ENCODE data around the gene SPANXN2.
"Not testable (repeated sequence)": the region's sequence is repeated elsewhere in the genome, so short reads cannot be mapped to it uniquely, and the experiment has no call there.

SPANXN2 gene, protein sequence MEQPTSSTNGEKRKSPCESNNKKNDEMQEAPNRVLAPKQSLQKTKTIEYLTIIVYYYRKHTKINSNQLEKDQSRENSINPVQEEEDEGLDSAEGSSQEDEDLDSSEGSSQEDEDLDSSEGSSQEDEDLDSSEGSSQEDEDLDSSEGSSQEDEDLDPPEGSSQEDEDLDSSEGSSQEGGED

DNA sequence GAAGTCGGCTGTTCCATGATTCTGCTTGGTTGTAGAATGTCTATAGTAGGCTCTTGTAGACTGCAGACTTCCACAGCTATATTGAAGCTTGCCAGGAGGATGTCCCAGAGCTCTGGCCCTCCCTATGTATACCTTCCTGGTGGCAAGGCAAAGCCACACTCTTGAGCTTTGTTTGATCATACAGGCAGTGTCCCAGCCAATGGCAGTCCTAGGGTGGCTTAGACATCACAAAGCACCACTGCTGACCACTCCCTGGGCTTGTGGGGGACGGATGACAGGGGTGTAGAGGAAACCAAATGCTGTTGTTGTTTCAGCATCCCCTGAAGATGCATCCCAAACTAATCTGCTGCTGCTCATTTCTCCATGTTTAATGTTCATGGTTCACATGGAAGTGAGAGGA, at the start of gene SPANXN2:
SPANXN2 (minus strand) TSS at position 101 of the 400 bp plus-strand sequence; CDS start at position 17, 84 bp downstream.
- not testable (repeated sequence) for H3K27me3 ChIP-seq (ENCODE audit: low read depth, low read length); H3K36me3 ChIP-seq (replicated peaks; ENCODE audit: low read depth, low read length); H3K4me1 ChIP-seq (ENCODE audit: low read length); H3K4me3 ChIP-seq (ENCODE audit: low read length); H4K20me1 ChIP-seq (ENCODE audit: insufficient read depth, low read length); H3K4me2 ChIP-seq (ENCODE audit: low read length); H2AFZ ChIP-seq (ENCODE audit: low read depth, low read length); H3K9me3 ChIP-seq (ENCODE audit: insufficient read depth, low read length); H3K79me2 ChIP-seq (ENCODE audit: low read length); H3K27ac ChIP-seq (ENCODE audit: low read length); H3K9ac ChIP-seq (ENCODE audit: low read length)

DNA sequence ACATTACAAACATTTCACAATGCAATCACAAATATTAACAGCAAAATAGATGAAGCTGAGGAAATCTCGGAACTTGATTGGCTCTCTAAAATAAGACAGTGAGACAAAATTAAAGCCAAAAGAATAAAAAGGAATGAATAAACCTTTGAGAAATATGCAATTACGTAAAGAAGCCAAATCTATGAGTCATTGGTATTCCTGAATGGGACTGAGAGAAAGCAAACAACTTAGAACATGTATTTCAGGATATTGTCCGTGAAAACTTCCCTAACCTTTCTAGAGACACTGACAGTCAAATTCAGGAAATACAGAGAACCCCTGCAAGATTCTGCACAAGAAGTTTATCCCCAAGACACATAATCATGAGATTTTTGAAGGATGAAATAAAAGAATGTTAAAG, 48.4 kb upstream of the SPANXN2 start:
- TF ChIP-seq EZH2phosphoT487 (IDR thresholded peaks at IDR 0.05; ENCODE audit: low read depth), result no peak
- TF ChIP-seq, protein P1, sequence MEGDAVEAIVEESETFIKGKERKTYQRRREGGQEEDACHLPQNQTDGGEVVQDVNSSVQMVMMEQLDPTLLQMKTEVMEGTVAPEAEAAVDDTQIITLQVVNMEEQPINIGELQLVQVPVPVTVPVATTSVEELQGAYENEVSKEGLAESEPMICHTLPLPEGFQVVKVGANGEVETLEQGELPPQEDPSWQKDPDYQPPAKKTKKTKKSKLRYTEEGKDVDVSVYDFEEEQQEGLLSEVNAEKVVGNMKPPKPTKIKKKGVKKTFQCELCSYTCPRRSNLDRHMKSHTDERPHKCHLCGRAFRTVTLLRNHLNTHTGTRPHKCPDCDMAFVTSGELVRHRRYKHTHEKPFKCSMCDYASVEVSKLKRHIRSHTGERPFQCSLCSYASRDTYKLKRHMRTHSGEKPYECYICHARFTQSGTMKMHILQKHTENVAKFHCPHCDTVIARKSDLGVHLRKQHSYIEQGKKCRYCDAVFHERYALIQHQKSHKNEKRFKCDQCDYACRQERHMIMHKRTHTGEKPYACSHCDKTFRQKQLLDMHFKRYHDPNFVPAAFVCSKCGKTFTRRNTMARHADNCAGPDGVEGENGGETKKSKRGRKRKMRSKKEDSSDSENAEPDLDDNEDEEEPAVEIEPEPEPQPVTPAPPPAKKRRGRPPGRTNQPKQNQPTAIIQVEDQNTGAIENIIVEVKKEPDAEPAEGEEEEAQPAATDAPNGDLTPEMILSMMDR (IDR thresholded peaks at IDR 0.05; ENCODE audit: low read depth, low read length), result no peak
- Histone ChIP-seq H3K4me1 (ENCODE audit: low read length) (no peaks in the 10 kb centered on the region), H3K9me3 (ENCODE audit: insufficient read depth, low read length) (no peaks in the 10 kb centered on the region), H3K9ac (ENCODE audit: low read length) (no peak overlapping the region), H3K36me3 (replicated peaks; ENCODE audit: low read depth, low read length) (no peaks in the 10 kb centered on the region), H3K4me2 (ENCODE audit: low read length) (no peak overlapping the region), H3K79me2 (ENCODE audit: low read length) (no peaks in the 10 kb centered on the region), H4K20me1 (ENCODE audit: insufficient read depth, low read length) (no peaks in the 10 kb centered on the region), H3K27me3 (ENCODE audit: low read depth, low read length) (no peaks in the 10 kb centered on the region), H3K4me3 (ENCODE audit: low read length) (no peak overlapping the region), H3K27ac (ENCODE audit: low read length) (no peak overlapping the region), H2AFZ (ENCODE audit: low read depth, low read length) (no peak overlapping the region)

DNA sequence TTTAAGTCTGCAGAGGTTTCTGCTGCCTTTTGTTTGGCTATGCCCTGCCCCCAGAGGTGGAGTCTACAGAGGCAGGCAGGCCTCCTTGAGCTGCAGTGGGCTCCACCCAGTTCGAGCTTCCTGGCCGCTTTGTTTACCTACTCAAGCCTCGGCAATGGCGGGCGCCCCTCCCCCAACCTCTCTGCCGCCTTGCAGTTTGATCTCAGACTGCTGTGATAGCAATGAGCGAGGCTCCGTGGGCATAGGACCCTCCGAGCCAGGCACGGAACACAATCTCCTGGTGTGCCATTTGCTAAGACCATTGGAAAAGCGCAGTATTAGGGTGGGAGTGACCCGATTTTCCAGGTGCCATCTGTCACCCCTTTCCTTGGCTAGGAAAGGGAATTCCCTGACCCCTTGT, 47.2 kb upstream of the SPANXN2 start:
- H3K27ac ChIP-seq (ENCODE audit: low read length); H2AFZ ChIP-seq (ENCODE audit: low read depth, low read length); H3K4me2 ChIP-seq (ENCODE audit: low read length); H3K4me3 ChIP-seq (ENCODE audit: low read length); H3K79me2 ChIP-seq (ENCODE audit: low read length); H3K27me3 ChIP-seq (ENCODE audit: low read depth, low read length); H3K9ac ChIP-seq (ENCODE audit: low read length); H3K36me3 ChIP-seq (replicated peaks; ENCODE audit: low read depth, low read length); H4K20me1 ChIP-seq (ENCODE audit: insufficient read depth, low read length); H3K9me3 ChIP-seq (ENCODE audit: insufficient read depth, low read length); H3K4me1 ChIP-seq (ENCODE audit: low read length): not testable (repeated sequence)

DNA sequence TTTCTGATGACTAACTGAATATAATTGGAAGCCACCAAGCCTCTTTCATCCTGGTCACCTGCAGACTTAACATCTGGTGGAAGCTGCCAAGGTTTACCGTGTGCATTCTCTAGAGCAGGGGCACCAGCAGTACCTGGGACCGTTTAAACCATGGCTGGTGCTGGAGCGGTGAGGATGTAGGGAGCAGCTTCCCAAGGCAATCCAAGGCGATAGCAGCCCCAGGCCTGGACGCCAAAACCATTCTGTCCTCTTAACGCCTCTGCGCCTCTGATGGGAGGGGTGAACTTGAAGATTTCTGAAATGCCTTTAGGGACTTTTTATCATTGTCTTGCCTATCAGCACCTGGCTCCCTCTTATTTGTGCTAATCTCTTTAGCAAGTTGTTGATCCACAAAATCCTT, 37.3 kb upstream of the SPANXN2 start:
- H3K4me2 ChIP-seq (ENCODE audit: low read length), result no peak overlapping the region
- H3K27me3 ChIP-seq (ENCODE audit: low read depth, low read length), result no peaks in the 10 kb centered on the region
- H3K36me3 ChIP-seq (replicated peaks; ENCODE audit: low read depth, low read length), result no peaks in the 10 kb centered on the region
- no peaks in the 10 kb centered on the region for H3K4me1 ChIP-seq (ENCODE audit: low read length)
- H3K9ac ChIP-seq (ENCODE audit: low read length), result no peak overlapping the region
- H3K9me3 ChIP-seq (ENCODE audit: insufficient read depth, low read length), result no peaks in the 10 kb centered on the region
- no peaks in the 10 kb centered on the region for H3K79me2 ChIP-seq (ENCODE audit: low read length)
- no peak overlapping the region for H3K4me3 ChIP-seq (ENCODE audit: low read length)
- no peak overlapping the region for H3K27ac ChIP-seq (ENCODE audit: low read length)
- no peaks in the 10 kb centered on the region for H4K20me1 ChIP-seq (ENCODE audit: insufficient read depth, low read length)
- TF ChIP-seq, protein P1 (IDR thresholded peaks at IDR 0.05; ENCODE audit: low read depth, low read length), result no peak
- TF ChIP-seq EZH2phosphoT487 (IDR thresholded peaks at IDR 0.05; ENCODE audit: low read depth), result no peak
- H2AFZ ChIP-seq (ENCODE audit: low read depth, low read length), result no peak overlapping the region

DNA sequence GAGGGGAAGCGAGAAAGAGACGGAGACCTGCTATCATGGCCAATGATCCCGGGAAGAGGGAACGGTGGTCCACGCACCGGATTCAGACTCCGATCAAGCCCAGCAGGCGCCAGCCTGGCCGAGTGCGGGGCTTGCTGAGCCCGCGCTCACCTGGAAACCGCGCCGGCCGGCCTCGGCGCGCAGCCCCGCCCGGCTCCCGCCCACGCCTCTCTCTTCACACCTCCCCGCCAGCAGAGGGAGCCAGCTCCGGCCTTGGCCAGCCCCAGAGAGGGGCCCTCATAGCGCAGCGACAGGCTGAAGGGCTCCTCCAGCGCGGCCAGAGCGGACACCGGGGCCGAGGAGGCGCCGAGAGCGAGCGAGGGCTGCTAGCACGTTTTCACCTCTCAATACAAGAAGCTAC, 36.8 kb upstream of the SPANXN2 start:
- H3K4me2 ChIP-seq (ENCODE audit: low read length), result no peak overlapping the region
- H3K9me3 ChIP-seq (ENCODE audit: insufficient read depth, low read length), result no peaks in the 10 kb centered on the region
- no peak overlapping the region for H3K9ac ChIP-seq (ENCODE audit: low read length)
- TF ChIP-seq, protein P1 (IDR thresholded peaks at IDR 0.05; ENCODE audit: low read depth, low read length), result no peak
- no peak for TF ChIP-seq EZH2phosphoT487 (IDR thresholded peaks at IDR 0.05; ENCODE audit: low read depth)
- H3K79me2 ChIP-seq (ENCODE audit: low read length), result no peaks in the 10 kb centered on the region
- no peaks in the 10 kb centered on the region for H4K20me1 ChIP-seq (ENCODE audit: insufficient read depth, low read length)
- no peaks in the 10 kb centered on the region for H3K27me3 ChIP-seq (ENCODE audit: low read depth, low read length)
- no peak overlapping the region for H3K27ac ChIP-seq (ENCODE audit: low read length)
- H3K36me3 ChIP-seq (replicated peaks; ENCODE audit: low read depth, low read length), result no peaks in the 10 kb centered on the region
- H3K4me3 ChIP-seq (ENCODE audit: low read length), result no peak overlapping the region
- no peaks in the 10 kb centered on the region for H3K4me1 ChIP-seq (ENCODE audit: low read length)
- no peak overlapping the region for H2AFZ ChIP-seq (ENCODE audit: low read depth, low read length)
